ENCODE measurements around the gene PET100.

PET100 gene

DNA sequence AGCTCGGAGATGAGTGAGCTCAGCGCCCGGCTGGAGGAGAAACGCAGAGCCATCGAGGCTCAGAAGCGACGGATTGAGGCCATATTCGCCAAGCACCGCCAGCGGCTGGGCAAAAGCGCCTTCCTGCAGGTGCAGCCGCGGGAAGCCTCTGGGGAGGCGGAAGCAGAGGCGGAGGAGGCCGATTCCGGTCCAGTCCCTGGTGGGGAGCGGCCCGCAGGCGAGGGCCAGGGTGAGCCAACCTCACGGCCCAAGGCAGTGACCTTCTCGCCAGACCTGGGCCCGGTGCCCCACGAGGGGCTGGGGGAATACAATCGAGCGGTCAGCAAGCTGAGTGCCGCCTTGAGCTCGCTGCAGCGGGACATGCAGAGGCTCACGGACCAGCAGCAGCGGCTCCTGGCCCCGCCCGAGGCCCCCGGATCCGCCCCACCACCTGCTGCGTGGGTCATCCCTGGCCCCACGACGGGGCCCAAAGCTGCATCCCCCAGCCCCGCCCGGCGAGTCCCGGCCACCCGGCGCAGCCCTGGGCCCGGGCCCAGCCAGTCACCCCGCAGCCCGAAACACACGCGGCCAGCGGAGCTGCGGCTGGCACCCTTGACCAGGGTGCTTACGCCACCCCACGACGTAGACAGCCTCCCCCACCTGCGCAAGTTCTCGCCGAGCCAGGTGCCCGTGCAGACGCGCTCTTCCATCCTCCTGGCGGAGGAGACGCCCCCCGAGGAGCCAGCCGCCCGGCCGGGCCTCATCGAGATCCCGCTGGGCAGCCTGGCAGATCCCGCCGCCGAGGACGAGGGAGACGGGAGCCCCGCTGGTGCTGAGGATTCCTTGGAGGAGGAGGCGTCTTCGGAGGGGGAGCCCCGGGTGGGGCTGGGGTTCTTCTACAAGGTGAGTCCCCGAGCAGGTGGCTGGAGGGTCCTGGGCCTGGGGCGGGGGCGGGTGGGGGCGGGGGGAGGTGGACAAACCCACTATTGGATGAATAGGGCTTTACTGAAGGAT is 17.0 kb upstream of the PET100 start:
- DNase-seq (ENCODE audit: low spot score): no peak

DNA sequence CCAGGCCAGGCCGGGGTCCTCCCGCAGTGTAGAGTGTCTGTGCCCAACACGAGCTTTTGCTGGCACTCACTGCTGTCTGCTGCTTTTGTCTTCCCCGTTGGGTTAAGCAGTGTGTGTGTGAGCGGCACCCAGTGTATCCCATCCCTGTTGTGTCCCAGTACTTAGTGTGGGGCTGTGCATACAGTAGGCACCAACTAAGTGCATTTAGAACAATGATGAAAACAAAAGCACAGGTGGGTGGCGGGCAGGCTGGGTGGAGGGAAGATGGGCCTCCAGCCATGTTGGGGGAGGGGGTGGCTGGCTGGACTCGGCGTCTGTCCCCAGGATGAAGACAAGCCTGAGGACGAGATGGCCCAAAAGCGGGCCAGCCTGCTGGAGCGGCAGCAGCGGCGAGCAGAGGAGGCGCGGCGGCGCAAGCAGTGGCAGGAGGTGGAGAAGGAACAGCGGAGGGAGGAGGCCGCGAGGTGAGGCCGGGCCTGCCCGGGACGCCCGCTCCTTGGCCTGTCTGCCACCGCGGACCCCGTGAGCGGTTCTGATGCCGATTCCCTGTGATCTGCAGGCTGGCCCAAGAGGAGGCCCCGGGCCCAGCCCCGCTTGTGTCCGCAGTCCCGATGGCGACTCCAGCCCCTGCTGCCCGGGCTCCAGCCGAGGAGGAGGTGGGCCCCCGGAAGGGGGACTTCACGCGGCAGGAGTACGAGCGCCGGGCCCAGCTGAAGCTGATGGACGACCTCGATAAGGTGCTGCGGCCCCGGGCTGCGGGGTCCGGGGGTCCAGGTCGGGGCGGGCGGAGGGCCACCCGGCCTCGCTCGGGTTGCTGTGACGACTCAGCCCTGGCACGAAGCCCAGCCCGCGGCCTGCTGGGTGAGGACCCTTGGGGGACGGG is 14.5 kb upstream of the PET100 start:
- no peak for DNase-seq (ENCODE audit: low spot score)

DNA sequence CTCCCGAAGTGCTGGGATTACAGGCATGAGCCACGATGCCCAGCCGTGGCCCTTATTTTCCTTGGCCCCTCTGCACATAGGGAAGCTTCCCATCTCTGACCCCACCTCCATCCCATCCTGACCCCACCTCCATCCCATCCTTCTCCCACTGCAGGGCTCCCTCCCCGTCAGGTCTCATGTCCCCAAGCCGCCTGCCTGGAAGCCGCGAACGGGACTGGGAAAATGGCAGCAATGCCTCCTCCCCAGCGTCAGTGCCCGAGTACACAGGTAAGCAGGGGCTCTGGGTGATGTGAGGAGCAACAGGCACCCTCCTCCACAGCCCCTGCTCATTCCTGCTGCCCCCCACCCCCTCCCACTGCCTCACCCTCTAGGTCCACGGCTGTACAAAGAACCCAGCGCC is 12.4 kb upstream of the PET100 start:
- DNase-seq (ENCODE audit: low spot score): no peak

DNA sequence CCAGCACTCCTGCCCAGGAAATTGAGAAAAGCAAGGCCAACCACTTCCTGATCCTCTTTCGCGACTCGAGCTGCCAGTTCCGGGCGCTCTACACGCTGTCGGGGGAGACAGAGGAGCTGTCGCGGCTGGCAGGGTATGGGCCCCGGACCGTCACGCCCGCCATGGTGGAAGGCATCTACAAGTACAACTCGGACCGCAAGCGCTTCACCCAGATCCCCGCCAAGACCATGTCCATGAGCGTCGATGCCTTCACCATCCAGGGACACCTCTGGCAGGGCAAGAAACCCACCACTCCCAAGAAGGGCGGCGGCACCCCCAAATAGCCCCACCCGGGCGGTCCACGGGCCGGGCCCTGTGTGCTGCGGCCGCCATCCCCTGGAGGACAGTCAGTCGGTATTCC is 11.9 kb upstream of the PET100 start:
- DNase-seq (ENCODE audit: low spot score): no peak

DNA sequence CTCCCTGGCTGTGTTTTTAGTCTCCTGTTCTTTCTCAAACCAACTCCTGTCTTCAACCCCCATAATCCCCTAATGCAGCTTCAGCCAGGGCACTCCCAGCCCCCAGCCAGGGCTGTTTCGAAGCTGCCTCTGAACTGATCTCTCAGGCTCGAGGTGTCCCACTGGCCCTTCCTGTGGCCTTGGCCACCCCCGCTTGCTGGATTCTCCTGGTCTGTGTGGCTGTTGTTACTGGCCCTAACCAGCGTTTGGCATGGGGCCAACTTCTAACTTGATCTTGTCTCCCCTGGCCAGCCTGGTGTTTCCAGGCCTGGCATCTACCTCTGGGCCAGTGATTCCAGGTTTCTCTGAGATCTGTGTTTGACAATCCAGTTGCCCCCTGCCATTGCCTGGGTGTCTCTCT is 11.2 kb upstream of the PET100 start:
- DNase-seq (ENCODE audit: low spot score): no peak

DNA sequence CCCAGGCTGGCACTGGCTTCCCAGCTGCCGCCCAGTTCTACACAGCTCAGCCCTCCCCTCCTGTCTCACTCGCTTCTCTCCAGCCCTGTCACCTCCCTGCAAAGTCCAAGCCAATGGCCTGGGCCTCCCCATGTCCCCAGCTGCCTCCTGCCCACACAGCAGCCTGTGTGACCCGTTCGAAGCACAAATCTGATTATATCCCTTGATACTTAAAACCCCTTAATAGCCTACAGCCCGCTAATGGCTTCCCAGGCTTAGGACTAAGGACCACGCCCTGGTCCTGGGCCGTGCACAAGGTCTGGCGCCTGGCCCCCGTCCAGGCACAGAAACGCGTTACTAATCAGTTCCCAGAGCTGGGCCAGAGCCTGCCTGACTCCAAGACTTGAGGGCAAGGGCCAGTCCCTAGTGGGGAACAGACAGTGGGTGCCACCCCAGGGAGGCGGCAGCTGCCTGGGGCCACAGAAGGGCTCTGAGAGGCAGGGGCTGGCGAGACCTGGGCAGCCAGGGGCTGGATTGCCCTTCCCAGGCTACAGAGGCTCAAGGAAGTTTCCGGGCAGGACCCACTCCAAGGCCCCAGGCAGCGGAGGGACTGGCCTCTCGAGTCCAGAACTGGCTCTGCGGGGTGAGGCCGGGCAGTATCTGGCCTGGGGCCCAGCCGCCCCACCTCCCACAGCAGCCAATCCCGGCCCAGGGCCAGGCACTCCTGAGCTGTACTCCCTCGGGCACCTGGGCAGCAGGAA is 10.7 kb upstream of the PET100 start:
- DNase-seq (ENCODE audit: low spot score): no peak

DNA sequence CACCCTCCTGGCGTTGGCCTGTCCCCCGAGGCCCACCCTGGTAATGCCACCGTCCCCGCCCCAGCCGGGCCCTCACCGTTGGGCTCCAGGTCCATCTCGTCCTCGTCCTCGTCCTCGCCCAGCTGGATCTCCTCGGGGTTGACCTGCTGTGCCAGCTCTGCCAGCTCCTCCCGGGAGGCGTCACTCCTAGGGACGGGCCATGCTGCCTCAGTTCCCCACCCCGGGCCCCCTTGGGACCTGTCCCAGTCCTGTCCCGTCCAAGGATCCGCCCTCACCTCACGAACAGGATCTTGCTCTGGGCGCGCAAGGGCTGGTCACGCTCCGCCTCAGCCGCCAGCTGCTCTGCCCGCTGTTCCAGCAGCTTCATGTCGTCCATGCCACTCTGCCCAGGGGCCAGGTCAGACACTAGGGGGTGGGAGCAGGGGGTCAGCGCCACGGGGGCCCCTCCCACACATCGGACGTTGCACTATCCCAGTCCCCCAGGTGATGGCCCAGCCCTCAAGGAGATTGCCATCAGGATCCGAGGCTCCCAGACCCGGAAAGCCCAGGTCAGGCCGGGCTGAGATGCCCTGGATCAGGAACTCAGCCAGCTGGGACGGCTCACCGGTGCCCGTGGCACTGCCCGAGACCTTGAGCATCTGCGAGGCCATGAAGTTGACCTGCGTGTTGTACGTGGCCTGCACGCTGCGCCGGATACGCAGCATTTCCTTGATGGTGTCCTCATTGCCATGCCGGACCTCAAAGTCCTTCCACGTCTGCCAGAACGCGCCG is 9.7 kb upstream of the PET100 start:
- DNase-seq (ENCODE audit: low spot score): no peak

DNA sequence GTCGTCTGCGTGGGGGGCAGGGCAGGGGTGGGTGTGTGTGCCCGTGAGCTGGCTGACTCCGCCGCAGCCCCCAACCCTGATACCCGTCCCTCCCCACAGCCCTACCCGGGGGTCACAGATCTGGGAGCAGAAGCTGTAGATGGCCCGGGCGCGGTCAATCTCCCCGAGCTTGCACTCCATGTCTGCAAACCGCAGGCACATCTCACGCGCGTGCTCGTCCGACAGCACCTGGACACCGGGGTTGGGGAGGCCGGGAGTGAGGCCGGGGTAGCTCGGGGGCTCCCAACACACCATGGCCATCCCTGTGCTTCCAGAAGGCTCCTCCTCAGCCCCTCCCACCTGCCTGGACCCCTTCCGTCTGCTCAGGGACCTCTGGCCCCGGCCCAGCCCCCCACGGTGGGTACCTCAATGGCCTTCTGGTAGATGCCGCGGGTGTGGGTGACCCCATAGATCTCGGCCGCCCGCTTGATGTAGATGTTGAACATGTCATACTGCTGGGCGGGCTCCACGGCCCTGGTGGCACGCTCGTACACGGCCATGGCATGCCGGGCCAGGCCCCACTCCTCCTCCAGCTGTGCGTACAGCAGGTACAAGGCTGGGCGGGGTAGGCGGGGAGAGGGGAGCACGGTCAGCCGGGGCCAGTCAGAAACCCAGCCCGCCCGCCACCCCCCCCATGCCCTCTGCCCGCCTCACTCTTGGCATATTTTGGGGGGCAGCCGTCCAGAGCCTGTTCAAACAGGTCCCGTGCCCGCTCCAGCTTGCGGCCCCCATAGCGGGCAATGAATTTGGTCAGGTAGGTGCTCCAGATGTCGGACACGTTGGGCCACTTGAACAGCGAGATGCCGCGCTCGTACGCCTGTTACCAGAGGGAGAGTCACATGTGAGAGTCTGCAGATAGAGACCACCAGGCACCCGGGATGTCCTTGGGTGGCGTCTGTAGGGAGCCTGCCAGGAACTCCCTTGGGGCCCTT is 8.9 kb upstream of the PET100 start:
- DNase-seq (ENCODE audit: low spot score): no peak

DNA sequence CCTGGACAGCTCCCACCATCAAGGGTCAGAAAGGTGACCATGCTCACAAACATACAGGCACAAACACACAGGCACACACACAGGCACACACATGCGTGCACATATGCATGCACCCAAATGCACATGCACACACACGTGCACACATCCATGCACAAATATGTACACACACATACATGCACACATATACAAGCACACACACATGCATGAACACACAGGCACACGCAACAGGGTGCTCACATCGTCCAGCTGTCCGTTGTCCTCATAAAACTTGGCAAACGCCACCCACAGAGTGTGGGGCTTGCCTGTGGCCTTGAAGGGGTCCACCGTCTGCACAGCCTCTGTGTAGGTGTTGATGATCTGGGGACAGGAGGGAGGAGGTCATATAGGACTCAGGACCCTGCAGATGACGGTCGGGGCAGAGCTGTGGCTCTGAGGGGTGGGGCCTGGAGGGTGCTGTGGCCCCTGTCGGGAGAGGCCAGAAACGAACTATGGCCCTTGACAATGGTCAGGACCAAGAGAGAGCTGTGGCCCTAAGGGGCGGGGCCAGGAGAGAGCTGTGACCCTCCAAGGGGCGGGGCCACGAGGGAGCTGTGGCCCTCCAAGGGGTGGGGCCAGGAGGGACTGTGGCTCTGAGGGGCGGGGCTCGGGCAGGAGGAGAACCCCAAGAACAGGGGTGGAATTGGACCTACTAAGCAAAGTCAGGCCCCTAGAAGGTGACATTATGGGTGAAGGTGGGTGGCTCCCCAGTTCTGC is 6.5 kb upstream of the PET100 start:
- DNase-seq (ENCODE audit: low spot score): no peak

DNA sequence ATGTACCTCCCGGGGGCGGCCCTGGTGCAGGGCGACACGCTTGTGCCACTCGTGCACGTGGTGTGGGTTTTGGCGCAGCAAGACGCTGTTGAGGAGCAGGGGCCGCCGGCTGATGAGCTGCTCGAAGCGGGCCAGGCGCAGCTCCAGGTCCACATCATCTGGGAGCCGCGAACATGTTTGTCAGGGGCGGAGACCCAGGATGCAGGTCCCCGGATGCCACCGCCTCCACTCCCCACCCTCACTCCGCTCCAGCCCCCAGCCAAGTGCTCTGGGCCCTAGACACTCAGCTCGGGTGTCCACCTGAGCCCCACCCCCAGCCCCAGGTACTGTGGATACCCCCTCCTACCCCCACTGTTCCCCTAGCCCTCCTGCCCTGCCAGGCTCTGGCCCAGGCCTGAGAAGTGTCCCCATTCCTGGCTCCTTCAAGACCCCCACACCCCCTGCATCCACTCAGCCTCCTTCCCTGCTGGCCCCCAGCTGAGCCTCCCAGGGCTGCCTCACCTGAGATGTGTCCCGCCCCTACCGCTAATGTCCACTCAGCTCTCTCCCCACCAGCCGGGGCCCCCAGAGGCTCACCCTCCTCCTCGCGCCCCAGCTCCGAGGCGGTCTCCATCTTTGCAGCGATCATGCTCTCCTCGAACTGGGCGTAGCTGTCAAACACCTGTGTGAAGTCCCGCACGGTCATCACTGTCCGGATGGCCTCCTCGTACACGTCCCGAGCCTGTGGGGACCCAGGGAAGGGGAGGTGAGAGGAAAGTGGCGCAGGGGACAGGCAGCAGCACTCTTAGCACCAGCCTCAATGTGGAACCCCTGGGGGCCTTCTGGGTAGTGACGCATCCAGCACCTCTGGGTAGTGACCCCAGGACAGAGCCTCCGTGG is 5.6 kb upstream of the PET100 start:
- DNase-seq (ENCODE audit: low spot score): no peak

DNA sequence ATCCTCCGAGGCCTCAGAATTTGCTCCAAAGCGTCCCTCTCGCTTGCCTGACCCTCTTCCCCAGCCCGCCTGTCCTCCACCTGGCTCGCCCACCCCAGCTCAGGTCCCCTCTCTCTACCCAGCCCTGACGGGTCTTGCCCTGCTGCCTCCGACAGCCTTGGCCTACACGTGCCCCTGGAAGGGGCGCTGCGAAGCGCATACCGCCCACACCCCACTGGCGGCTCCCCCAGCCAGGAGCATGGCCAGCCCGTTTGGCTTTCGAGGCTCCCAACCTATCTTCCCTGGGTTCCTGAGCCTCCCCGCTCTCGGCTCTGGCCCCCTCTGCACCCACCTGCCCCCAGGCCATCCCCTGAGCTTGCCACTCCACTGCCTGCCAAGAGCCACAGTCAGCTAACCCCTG is 4.8 kb upstream of the PET100 start:
- no peak for DNase-seq (ENCODE audit: low spot score)

DNA sequence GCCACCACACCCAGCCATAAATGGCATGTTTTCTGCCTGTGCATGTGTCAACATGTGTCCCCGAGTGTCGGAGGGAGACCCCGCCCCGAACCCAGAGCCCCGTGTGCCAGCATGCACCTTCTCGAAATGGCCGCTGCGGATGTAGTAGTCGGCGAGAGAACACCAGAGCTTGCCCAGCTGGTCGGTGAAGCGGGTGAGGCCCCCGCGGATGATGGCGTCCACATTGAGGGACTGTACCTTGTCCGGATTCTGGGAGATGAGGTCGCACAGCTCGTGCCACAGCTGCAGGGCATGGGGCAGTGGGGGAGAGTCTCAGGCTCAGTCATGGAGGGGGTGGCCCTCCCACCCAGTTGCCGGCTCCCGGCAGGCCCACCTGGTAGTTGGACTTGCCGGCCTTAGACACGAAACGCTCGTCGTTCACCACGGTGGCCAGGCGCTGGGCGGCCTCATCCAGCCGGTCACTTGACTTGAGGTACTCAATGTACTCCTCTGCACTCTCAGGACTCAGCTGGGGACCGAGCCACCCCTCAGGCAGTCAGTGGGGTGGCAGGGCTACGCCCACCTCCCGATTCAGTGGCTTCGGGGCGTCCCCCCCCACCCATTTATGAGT is 3.7 kb upstream of the PET100 start:
- no peak for DNase-seq (ENCODE audit: low spot score)

DNA sequence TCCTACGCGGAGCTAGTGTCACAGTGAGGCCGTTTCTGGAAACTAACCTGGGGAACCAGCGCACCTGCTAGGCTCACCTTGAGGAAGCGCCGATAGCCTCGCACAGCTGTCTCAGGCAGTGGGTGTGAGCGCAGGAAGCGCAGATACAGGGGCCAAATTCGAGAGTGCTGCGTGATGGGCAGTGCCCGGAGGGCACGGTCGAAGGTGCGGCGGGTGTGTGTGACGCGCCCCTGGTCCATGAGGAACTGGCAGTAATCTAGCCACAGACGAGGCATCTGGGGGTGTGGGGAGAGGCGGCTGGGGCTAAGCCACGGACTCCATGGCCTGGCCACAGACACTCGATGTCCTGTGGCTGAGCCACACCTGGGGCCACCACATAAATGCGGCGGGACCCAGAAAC is 2.4 kb upstream of the PET100 start:
- DNase-seq (ENCODE audit: low spot score): no peak

DNA sequence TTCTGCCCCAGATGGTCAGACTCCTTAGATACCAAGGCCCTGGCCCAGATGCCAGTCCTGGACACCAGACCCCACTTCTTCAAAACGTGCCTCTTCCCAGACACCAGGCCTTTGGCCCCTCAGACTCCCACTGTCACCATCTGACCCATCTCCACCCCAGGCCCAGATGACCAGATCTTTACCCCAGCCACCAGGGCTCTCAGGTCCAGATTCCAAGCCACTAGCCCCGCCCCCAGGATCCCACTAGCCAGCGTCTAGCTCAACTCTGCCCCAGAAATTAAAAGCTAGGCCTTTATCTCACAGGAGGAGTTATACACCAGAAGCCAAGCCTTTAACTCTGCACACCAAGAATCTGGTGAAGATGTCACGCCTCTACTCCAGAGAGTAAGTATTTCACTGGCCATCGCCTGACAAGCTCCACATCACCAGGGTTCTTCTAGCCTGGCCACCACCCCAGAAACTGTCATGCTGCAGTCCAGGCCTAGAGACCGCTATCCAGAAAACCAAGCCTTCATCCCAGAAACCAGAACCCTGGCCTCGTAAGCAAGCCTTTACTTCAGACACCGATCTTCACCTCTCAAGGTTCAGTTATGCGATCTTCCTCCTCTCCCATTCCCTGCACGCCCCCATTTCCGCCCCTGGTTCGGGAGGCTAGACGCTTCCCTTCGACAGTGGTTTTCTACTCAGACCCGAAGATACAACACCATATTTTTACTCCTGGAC is 843 bp upstream of the PET100 start:
- no peak for DNase-seq (ENCODE audit: low spot score)

DNA sequence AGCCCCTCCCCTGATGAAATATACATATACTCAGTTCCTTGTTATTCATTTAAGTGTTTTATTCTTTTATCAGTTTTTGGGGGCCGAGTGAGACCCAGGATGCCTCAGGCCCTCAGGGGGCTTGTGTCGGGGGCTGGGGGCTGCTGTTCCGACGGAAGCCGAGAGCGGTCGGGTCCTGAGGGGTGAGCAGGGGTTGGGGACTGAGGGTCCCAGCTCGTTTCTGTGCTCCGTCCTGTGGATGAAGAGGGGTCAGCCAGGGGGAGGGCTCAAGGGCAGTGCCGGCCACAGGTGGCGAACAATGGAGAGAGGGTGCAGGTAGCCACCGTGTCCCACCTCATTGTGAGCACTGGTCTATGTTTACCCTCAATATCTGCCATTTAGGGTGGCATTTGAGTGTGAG is 2.0 kb downstream of the PET100 start:
- DNase-seq (ENCODE audit: low spot score): no peak

DNA sequence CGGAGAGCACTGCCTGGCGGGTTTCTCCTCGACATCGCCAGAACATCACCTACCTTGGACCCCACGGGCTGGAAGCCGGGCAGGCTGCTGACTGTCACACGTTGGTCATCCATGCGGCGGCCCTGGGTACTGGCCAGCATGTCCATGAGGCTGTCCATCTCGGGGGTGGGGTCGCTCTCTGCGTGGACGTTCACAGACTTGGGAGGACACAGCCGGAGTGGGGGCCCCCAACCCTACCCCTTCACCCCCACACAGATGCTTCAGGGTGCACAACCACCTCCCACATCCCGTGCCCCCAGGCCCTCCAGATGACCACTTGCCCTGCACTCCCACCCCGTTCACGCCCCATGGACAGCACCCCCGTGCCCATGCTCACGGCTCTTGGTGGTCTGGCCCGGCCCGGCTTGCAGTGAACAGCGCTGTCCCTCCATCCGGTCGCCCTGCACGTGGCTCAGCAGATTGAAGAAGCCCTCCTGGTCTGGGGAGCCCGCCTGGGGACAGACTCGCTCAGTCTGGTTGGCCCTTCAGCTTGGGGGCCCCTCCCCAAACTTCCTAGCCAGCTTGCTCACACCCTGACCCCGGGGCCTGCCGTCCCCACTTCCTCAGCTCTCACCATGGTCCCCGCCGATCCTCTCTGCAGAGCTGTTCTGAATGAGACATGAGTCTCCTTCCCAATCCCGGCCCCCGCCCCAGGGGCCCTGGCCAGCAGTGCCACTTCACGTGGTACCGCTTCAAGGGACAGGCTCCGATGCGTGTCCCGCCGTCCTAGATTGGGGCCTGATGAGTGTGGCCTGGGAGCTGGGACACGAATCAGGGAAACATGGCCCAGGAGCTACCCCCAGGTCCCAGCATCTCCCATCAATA is 3.0 kb downstream of the PET100 start:
- no peak for DNase-seq (ENCODE audit: low spot score)
